GM19397 (cell line): Measurements from ENCODE around the gene ST6GALNAC3.

Experiments
- ATAC-seq: cut with Tn5 transposase; IDR thresholded peaks from one replicate; pipeline ENCODE4 v1.9.1; 2021; ENCODE audit warnings: mild to moderate bottlenecking, moderate library complexity; ENCODE audit not compliant: unreplicated experiment

The ST6GALNAC3 gene

DNA sequence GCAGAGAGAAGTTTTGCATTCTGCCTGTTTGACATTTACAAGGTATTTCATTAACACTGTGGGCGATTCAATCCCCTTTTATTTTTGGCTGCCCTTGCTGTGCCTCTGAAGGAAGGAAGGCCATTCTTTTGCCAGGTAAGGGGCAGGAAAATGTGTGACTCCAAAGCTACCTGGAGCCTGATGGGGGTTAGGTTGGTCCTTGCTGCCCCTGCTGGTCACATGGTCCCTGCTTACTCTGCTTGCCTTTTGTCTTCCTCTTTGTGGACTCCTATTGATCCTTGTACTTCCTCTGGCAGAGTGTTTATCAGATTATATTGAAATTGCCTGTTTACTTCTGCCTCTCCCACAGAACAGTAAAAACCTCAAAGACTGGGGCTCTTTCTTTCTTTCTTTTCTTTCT lies 65.7 kb downstream of the ST6GALNAC3 start:
- ATAC-seq: no peak

DNA sequence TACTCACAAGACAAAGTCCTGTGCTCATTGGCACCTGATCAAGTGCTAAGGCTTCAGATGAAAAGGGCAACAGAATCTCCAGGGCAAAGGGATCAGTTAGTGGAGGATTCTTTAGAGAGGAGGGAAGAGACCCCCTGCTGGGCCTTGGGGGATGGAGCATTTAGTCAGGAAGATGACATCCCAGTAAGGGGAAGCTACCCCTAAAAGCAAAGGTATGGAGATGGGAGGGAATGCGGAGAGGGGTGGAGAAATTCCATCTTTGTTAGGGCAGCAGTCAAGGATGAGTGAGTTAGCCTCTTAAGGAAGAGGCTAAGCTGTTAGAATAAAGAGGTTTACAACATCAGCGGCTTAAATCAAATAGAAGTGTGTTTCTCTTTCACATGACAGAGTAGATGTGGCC lies 67.4 kb downstream of the ST6GALNAC3 start:
- no peak for ATAC-seq

- ATAC-seq: no peak
Measured at GRCh38 chr1:76142771-76143540, 68.4 kb downstream of the ST6GALNAC3 start.

GRCh38 chr1:76144247-76144646 lies 69.7 kb downstream of the ST6GALNAC3 start:
- no peak for ATAC-seq

DNA sequence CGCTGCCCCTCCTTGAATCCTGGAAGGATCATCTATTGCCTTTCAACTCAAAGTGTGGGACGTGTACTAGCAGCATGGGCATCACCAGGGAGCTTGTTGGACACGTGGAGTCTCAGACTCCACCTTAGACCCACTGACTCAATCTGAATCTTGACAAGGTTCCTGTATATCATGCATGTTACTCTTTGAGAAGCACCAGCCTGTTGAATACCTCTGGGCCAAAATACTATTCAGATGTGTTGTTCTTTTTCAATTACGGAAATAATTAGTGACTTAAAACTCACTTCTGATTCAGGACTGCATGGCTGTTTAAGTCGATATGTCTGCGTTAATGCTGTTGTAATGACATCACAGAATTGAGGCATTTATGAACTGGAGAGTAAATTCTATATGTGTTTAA lies 70.8 kb downstream of the ST6GALNAC3 start:
- ATAC-seq: no peak

DNA sequence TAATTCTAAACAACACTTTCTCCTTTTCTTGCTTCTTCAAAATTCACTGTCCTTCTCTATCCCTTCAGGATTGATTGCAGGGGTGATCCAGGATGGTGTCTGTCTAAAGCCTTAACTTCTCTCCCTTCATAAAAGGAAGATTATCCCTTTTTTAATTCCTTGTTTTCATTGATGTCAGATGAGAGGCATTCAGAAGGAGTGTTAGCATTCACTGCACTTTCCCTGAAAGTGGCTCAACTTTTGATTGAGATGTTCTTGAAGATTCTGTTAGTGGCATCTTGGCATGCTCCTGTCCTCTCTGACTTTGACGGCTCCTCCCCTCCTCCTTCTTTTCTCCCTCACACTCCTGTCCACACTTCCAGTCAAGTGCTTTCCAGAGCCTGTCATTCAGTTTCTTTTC lies 71.6 kb downstream of the ST6GALNAC3 start:
- ATAC-seq: no peak

GRCh38 chr1:76147917-76148316 lies 73.4 kb downstream of the ST6GALNAC3 start:
- no peak for ATAC-seq

DNA sequence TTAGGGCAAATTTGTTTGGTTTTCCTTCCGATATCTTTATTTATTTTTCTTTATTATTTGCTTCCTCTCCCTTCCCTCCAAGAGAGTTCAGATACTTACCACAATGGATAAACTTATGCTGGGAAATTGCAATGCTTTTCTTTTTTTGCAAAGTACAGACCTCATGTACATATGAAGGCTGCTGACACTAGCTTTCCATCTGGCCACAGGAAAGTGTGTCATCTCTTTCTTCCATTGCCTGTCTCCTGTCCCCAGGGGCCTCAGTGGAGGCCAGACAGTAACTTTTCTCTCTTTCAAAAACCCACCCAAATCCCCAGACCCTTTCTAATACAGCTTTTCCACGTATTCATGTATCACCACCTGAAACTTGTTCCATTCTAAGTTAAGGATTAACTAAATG lies 73.9 kb downstream of the ST6GALNAC3 start:
- no peak for ATAC-seq

DNA sequence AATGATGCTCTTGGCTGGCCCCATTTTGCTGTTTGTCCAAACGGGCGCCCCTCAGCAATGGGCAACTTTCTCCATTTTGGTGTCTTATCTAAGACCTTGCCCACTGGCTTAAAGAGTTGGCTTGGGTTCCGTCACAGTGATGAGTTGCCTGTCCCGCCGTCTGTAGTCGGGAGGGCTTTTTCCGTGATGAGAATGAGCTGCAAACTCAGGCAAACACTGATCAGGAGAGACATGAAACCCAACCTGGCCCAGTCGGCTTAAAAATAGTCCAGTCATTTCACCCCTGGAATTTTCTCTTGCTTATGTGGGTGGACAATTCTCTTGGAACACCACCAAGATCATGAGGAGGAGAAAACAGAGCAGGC lies 79.3 kb downstream of the ST6GALNAC3 start:
- no peak for ATAC-seq

- ATAC-seq: peak; percentile 95
Measured at GRCh38 chr1:76154206-76154956, 79.8 kb downstream of the ST6GALNAC3 start.

DNA sequence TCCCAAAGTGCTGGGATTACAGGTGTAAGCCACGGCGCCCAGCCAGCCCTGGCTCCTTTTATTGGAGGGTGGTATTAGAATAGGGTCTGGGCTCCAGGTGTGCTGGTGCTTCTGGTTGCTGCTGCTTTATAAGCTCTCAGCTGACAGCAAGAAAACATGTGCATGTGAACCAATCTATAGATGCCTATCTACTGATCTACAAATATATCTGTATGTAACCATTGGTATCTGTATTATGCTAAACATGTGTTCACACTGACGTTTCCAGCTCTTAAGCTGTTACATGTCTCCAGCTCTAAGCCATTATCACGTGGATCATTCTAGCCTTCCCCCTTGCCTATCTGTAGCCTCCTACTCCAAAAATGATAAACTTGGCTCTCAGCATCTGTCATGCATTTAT lies 82.4 kb downstream of the ST6GALNAC3 start:
- no peak for ATAC-seq

GRCh38 chr1:76158126-76158525 lies 83.6 kb downstream of the ST6GALNAC3 start:
- ATAC-seq: no peak

DNA sequence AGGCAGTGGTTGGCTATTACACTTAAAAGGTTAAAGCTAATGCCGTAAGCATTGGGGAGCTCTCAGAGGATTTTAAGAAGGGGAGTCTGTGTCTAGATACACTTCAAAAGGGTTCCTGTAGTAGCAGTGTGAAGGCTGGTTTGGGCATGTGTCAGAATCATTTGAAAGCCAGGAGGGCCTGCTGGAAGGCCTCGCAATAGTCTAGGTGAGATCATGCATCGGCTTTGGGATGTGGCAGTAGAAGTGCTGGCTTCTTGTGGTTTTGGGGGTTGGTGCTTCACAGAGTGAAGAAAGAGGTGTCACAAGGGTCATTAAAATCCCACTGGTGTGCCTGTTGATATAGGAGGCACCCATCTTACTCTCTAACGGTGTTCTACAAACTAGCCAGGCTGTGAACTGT lies 85.7 kb downstream of the ST6GALNAC3 start:
- ATAC-seq: no peak

DNA sequence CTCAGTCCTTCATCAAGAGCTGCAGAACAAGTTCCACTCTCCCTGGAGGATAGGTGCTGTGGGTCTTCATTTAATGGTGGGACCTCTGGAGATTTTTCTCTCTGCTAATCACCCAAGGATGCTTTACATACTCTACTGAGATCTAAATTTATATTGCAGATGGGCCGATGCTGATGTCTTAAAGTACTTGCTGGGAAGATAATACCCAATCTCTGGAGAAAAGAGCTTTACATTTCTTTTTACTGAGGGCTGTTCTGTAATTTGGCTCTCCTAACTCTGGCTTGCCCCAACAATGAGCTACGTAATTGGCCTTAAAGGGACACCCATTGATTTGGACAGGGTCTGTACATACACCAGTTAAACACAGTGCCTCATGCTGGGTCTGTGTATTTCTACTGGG lies 86.9 kb downstream of the ST6GALNAC3 start:
- ATAC-seq: no peak

- no peak for ATAC-seq
Measured at GRCh38 chr1:76162254-76162653, 87.7 kb downstream of the ST6GALNAC3 start.

DNA sequence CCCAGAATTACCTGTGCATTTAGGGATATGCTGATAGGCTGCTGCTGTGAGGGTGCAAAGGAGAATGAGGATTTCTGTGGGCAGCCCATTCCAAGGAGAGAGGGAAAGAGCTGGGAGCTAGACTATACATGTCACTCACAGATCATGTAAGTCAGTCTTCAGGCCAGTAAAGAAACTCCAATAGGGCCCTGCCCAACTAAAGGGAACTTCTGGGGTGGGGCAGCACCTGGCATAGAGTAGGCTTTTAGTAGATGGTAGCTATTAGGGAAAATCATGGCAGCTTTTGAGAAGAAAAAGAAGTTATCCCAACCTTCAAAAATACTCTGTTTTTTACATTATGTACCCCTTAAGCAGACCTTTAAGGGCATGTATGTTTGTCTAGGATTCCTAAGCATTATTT lies 89.6 kb downstream of the ST6GALNAC3 start:
- ATAC-seq: no peak

DNA sequence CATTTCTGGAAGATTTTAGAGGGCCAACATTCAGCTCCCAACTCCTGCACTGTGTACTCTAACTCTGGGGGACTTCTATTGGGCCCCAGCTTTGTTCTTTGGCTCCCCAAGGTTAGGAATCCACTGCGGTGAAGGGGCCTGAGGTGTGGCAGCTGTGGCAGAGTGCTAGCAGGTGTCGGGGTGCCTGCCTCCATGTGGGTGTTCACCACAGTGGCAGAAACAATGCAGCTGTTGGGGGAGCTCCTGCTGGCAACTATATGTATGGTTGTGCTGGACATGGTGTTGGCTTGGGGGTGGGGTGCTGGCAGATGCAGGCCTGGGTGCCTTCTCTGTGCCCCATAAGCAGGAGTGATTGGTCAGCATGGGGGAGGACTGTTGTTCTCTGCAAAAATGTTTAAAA lies 95.5 kb downstream of the ST6GALNAC3 start:
- no peak for ATAC-seq

- ATAC-seq: no peak
Measured at GRCh38 chr1:76170513-76170912, 96.0 kb downstream of the ST6GALNAC3 start.

- ATAC-seq: no peak
Measured at GRCh38 chr1:76176000-76176399, 101.5 kb downstream of the ST6GALNAC3 start.

GRCh38 chr1:76177615-76178014 lies 103.1 kb downstream of the ST6GALNAC3 start:
- ATAC-seq: no peak

DNA sequence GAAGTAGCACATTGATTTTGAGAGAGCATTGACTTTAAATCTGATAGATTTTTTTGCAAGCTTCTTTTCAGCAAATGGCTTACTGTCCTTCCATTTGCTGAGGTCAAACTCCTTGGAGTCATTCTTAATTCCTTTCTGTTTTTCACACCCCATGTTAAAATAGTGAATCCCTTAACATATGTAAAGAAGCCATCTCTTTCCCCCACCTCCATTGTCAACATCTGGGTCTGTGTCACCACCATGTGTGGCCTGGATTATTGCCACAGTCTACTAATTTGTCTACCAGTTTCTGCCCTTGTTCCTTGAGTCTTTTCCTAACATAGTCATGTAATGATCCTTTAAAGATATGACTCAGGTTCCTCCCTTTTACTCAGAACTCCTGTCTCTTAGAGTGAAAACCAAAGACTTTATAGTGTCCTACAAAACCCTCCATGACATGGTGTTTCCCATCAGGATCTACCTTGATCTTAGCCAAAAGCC lies 104.7 kb downstream of the ST6GALNAC3 start:
- no peak for ATAC-seq

DNA sequence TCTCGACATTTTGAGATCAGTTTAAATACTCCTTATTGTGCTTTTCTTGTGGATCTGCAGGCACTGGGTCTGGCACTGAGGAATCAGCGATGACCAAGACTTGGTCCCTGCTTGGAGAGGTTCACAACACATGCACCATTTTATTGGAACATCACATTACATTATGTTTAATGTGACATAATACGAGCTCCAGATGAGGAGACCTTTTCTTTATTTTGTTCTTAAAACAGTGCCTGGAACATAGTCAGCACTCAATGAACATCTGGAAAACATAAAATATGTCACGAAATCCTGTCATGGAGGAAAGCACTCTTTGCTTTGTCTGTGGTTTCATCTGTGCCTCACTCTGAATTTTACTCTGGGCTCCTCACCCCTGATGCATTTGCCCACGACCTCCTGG lies 110.7 kb downstream of the ST6GALNAC3 start:
- no peak for ATAC-seq
